PC-9 (cell line): ENCODE measurements around the gene PNPLA2. TPM values are rescaled to one million over a fixed set of nuclear protein-coding genes. Genes with fewer than 3 reads are reported as not detected.
A peak's percentile ranks its signal among the peaks of the same experiment; 100 is the strongest.

Experiments
- BruUV-seq: library from RNA; stranded (reverse); fragments of 400-500 nt; replicated peaks from 2 replicates; lab custom pipeline; 2021; lab: Mats Ljungman, UMichigan
- CTCF ChIA-PET: fragments of 300-600 bp; sonication (Branson Sonifier 250); formaldehyde crosslinking; loops from one replicate; lab custom pipeline; 2022; ENCODE audit warnings: antibody characterized with exemption; lab: Charles Lee
- POLR2A ChIA-PET: fragments of 300-600 bp; sonication (Branson Sonifier 250); formaldehyde crosslinking; loops from one replicate; lab custom pipeline; 2022; ENCODE audit warnings: antibody characterized with exemption; ENCODE audit not compliant: unreplicated experiment; lab: Charles Lee
- DNase-seq, 2 experiments: peaks; one replicate each; pipeline versions ENCODE4 v3.0.0 to v3.0.0-alpha.2; 2015 to 2022; ENCODE audit warnings: mixed read lengths in 1 of 2
- H2AFZ ChIP-seq: fragments of 200-600 bp; sonication (generic); 2 replicates; pipeline ENCODE4 v1.8.1; 2017; ENCODE audit warnings: antibody characterized with exemption
- H3F3A ChIP-seq: fragments of 200-600 bp; sonication (generic); 2 replicates; pipeline ENCODE4 v1.8.1; 2017; ENCODE audit warnings: antibody characterized with exemption, mild to moderate bottlenecking, low read depth; ENCODE audit not compliant: insufficient read depth
- H3K27ac ChIP-seq: fragments of 200-600 bp; sonication (generic); 2 replicates; pipeline ENCODE4 v1.6.1; 2016; ENCODE audit warnings: mixed run types
- H3K27me3 ChIP-seq: fragments of 200-600 bp; sonication (generic); 2 replicates; pipeline ENCODE4 v1.6.1; 2016; ENCODE audit warnings: low read depth, mixed run types; ENCODE audit not compliant: insufficient read depth
- H3K36me3 ChIP-seq: fragments of 200-600 bp; sonication (generic); 2 replicates; pipeline ENCODE4 v1.6.1; 2016; ENCODE audit warnings: low read depth, mixed run types
- H3K4me1 ChIP-seq: fragments of 200-600 bp; sonication (generic); replicated peaks from 2 replicates; pipeline ENCODE4 v1.6.1; 2016; ENCODE audit warnings: mixed run types; ENCODE audit not compliant: insufficient read depth
- H3K4me2 ChIP-seq: fragments of 200-600 bp; sonication (generic); 2 replicates; pipeline ENCODE4 v1.6.1; 2017; ENCODE audit warnings: mixed run types
- H3K4me3 ChIP-seq: fragments of 200-600 bp; sonication (generic); 2 replicates; pipeline ENCODE4 v1.6.1; 2016; ENCODE audit warnings: mixed run types
- H3K79me2 ChIP-seq: fragments of 200-600 bp; sonication (generic); 2 replicates; pipeline ENCODE4 v1.6.1; 2017; ENCODE audit warnings: low read depth, mixed run types
- H3K9me2 ChIP-seq: fragments of 200-600 bp; sonication (generic); 2 replicates; pipeline ENCODE4 v1.8.1; 2017; ENCODE audit warnings: mild to moderate bottlenecking; ENCODE audit not compliant: insufficient read depth
- H3K9me3 ChIP-seq: fragments of 200-600 bp; sonication (generic); 2 replicates; pipeline ENCODE4 v1.8.1; 2016; ENCODE audit warnings: low read depth; ENCODE audit not compliant: insufficient read depth
- H4K20me1 ChIP-seq: fragments of 200-600 bp; sonication (generic); 2 replicates; pipeline ENCODE4 v1.8.1; 2017; ENCODE audit not compliant: insufficient read depth
- EZH2 ChIP-seq: fragments of 200-600 bp; sonication (generic); IDR thresholded peaks from 2 replicates; pipeline ENCODE4 v1.8.0; 2017; ENCODE audit warnings: antibody characterized with exemption, low read depth
- intact Hi-C: fragments of 100-400 bp; cut with micrococcal nuclease; formaldehyde crosslinking; loops from one replicate; pipeline ENCODE4 v1.10.0; 2022; ENCODE audit not compliant: unreplicated experiment
- total RNA-seq: library from RNA; stranded (reverse); gene quantifications from 2 replicates; pipeline ENCODE4 v1.2.3, GENCODE V29; 2021
- TF ChIP-seq, protein P1 (sequence below): fragments of 200-600 bp; sonication (generic); conservative IDR thresholded peaks from 2 replicates; pipeline ENCODE4 v1.6.1; 2017; ENCODE audit warnings: mixed run types, antibody characterized with exemption, mild to moderate bottlenecking, moderate library complexity

Gene PNPLA2
- total RNA-seq, 1 experiment from 2014 or later: 137 TPM

- ChIA-PET CTCF (interaction anchor here (0.6 to 1.3 kb wide), 3 partner anchors 8 to 66 kb away, joined by 3 read pairs; partner anchors contain the start of gene GATD1), POLR2A (interaction anchor here (0.6 to 1.4 kb wide), 2 partner anchors 8 kb away, joined by 5 read pairs; no protein-coding TSS in a partner anchor)
- no peaks in the 10 kb centered on the region for H3K9me2 ChIP-seq
- H4K20me1 ChIP-seq: peaks cover 18% of the 10 kb centered on the region
- H2AFZ ChIP-seq: no peak overlapping the region
- peaks cover 20% of the 10 kb centered on the region for H3K4me1 ChIP-seq
- H3K27ac ChIP-seq: no peak overlapping the region
- intact Hi-C loops: loop anchor here (2.0 to 5.0 kb wide), 2 partner anchors 36 to 208 kb away; partner anchors contain the start of genes PIDD1 and RPLP2
- no TSS peak for BruUV-seq
- H3K9me3 ChIP-seq: no peaks in the 10 kb centered on the region
- DNase-seq: no peak
- no peaks in the 10 kb centered on the region for H3K36me3 ChIP-seq
- TF ChIP-seq, protein P1, sequence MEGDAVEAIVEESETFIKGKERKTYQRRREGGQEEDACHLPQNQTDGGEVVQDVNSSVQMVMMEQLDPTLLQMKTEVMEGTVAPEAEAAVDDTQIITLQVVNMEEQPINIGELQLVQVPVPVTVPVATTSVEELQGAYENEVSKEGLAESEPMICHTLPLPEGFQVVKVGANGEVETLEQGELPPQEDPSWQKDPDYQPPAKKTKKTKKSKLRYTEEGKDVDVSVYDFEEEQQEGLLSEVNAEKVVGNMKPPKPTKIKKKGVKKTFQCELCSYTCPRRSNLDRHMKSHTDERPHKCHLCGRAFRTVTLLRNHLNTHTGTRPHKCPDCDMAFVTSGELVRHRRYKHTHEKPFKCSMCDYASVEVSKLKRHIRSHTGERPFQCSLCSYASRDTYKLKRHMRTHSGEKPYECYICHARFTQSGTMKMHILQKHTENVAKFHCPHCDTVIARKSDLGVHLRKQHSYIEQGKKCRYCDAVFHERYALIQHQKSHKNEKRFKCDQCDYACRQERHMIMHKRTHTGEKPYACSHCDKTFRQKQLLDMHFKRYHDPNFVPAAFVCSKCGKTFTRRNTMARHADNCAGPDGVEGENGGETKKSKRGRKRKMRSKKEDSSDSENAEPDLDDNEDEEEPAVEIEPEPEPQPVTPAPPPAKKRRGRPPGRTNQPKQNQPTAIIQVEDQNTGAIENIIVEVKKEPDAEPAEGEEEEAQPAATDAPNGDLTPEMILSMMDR: no peak
- no peak for TF ChIP-seq EZH2
- peak overlapping the region; percentile 78 for H3K4me3 ChIP-seq
- peaks cover 20% of the 10 kb centered on the region for H3K79me2 ChIP-seq
- peak overlapping the region; percentile 83 for H3K4me2 ChIP-seq
- no peaks in the 10 kb centered on the region for H3K27me3 ChIP-seq
- peaks cover 16% of the 10 kb centered on the region; the same call in 1 of the 2 replicates for H3F3A ChIP-seq
Observed at GRCh38 chr11:843086-843734, 24.5 kb downstream of the PNPLA2 start.

GRCh38 chr11:843818-844692 is 25.3 kb downstream of the PNPLA2 start:
- H3K27ac ChIP-seq: peak overlapping the region; percentile 3; the same call in 1 of the 2 replicates
- no peaks in the 10 kb centered on the region for H3K36me3 ChIP-seq
- BruUV-seq: no TSS peak
- H3K9me2 ChIP-seq: no peaks in the 10 kb centered on the region
- no peak for TF ChIP-seq EZH2
- TF ChIP-seq, protein P1: no peak
- DNase-seq: peak; percentile 69 to 80
- peak overlapping the region; percentile 78; the same call in 1 of the 2 replicates for H3K4me3 ChIP-seq
- H3K4me1 ChIP-seq: peaks cover 20% of the 10 kb centered on the region
- intact Hi-C loops: loop anchor here (2.0 to 5.0 kb wide), 2 partner anchors 37 to 207 kb away; partner anchors contain the start of genes PIDD1 and RPLP2
- POLR2A ChIA-PET: interaction anchor here (1.4 kb wide), 1 partner anchor 9 kb away, joined by 5 read pairs; no protein-coding TSS in a partner anchor
- CTCF ChIA-PET: interaction anchor here (0.6 to 1.3 kb wide), 2 partner anchors 9 to 23 kb away, joined by 3 read pairs; no protein-coding TSS in a partner anchor
- no peaks in the 10 kb centered on the region for H3K9me3 ChIP-seq
- H2AFZ ChIP-seq: no peak overlapping the region
- peaks cover 20% of the 10 kb centered on the region for H3K79me2 ChIP-seq
- H3K4me2 ChIP-seq: peak overlapping the region; percentile 83
- peaks cover 18% of the 10 kb centered on the region for H4K20me1 ChIP-seq
- no peaks in the 10 kb centered on the region for H3K27me3 ChIP-seq
- peaks cover 11% of the 10 kb centered on the region; the same call in 1 of the 2 replicates for H3F3A ChIP-seq
